Stimulated activated CD4-positive, alpha-beta T cell treated with anti-CD3 and anti-CD28 coated beads, Interleukin-1b, Interleukin-23, amount 100 ng/mL, for 4 hours (primary cell): ENCODE data around the gene ART5.
"Not testable (repeated sequence)": the region's sequence is repeated elsewhere in the genome, so short reads cannot be mapped to it uniquely, and the experiment has no call there.

Experiments
- DNase-seq, 2 donors: peaks; one replicate each; pipeline ENCODE4 v3.0.0-alpha.2; 2020; ENCODE audit warnings: low read depth in 2 of 2

ART5 gene

GRCh38 chr11:3658252-3658651 is 16.5 kb upstream of the ART5 start:
- no peak for DNase-seq

- DNase-seq: not testable (repeated sequence)
Observed at GRCh38 chr11:3657331-3657730, 15.5 kb upstream of the ART5 start.

GRCh38 chr11:3655547-3655946 is 13.8 kb upstream of the ART5 start:
- no peak for DNase-seq

DNA sequence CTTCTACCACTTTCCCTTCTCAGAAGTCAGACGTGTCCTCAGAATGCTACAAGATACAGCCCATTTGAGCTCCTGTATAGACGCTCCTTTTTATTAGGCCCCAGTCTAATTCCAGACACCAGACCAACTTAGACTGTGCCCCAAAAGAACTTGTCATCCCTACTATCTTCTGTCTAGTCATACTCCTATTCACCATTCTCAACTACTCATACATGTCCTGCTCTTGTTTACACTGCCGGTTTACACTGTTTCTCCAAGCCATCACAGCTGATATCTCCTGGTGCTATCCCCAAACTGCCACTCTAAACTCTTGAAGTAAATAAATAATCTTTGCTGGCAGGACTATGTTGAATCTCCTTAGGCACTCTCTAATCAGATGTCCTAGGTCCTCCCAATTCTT is 10.7 kb upstream of the ART5 start:
- DNase-seq: not testable (repeated sequence)

- DNase-seq: not testable (repeated sequence)
Observed at GRCh38 chr11:3649374-3649773, 7.6 kb upstream of the ART5 start.

GRCh38 chr11:3648843-3649242 is 7.1 kb upstream of the ART5 start:
- DNase-seq: not testable (repeated sequence)

DNA sequence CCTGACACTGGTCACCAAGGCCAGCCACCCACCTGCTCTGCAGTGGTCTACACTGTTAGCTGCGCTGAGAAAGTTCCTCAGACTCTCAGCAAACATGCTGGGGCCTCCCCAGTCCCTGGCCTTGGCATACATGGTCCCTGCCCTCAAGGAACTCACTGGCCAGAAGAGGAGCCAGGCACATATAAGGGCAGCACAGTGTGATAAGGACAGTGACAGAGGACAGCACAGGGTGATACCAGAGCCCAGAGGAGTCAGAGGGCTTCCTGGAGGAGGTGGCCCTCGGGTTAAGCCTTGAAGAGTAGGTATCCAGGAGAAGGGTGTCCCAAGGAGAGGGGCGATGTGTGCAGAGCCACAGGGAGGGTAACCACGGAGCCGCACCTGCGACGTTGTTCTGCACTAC is 3.8 kb upstream of the ART5 start:
- DNase-seq: no peak

- DNase-seq: no peak
Observed at GRCh38 chr11:3644817-3645235, 3.0 kb upstream of the ART5 start, which contains the start of gene ART1. ART1 (plus strand) TSS chr11:3645128; CDS start chr11:3659214, 14,086 bp downstream.

GRCh38 chr11:3643102-3643546 is 1.3 kb upstream of the ART5 start:
- DNase-seq: not testable (repeated sequence)

DNA sequence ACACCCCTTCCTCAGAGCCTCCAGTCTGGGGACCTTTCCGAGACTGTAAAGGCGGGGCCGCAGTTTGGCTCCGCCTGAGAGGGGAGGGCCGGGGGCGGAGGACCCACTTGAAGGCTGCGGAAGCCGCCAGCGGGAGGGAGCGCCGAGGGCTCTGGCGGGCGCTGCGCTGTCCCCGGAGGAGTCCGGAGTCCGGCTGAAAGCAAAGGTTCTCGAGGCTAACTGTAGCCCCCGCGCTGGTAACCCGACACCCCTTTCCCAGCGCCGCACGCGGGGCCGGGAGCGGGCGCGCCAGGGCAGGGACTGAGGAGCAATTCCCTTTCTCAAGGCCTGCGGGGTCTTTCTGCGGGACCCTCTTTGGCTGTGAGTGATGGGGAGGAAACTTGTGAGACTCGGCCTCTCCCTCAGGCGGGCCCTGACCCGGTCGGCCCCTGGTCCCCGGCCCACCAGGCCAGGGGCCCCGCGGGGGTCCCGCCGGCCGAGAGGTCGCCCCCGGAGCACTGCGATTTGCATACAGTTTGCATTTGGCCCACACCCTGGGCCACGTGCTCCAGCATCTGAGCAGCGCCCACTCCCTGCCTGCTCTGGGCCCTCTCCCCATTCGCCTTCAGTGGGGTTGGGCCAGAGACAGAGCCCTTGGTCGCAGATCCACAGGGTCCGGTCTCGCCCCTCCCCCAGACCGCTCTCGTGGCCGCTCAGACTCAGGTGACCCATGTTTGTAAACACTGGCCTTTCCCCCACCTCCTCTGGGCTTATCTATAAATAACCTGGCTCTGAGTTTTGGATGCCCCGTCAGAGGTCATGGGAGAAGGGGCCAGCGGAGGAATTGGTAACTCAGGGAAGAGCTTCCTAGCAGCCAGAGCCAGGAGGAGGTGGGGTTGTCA is 519 bp upstream of the ART5 start:
- peak; percentile 52 to 74 for DNase-seq

GRCh38 chr11:3641191-3641590 is 601 bp downstream of the ART5 start:
- DNase-seq: no peak

- no peak for DNase-seq
Observed at GRCh38 chr11:3639841-3640240, 2.0 kb downstream of the ART5 start.

- DNase-seq: no peak
Observed at GRCh38 chr11:3638513-3638912, 3.3 kb downstream of the ART5 start.

DNA sequence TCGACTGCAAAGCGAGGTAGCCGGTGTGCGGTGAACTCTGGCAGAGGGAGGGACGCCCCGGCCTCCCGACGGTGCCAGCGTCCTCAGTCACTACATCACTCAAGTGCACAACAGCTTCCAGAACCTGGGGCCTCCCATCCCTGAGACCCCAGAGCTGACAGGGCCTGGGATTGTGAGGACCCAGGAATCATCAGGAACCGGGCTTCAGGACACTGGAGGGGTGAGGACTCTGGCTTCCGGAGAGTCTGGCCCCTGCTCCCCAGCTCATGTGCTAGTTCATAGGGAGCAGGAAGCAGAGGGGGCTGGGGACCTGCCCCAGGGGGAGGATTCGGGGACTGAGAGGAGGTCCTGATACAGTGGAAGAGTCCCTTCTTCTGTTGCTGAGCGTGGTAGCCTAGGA is 4.6 kb downstream of the ART5 start:
- no peak for DNase-seq

GRCh38 chr11:3635641-3636375 is 6.0 kb downstream of the ART5 start:
- DNase-seq: no peak

GRCh38 chr11:3632070-3632660 is 9.6 kb downstream of the ART5 start:
- DNase-seq: no peak

DNA sequence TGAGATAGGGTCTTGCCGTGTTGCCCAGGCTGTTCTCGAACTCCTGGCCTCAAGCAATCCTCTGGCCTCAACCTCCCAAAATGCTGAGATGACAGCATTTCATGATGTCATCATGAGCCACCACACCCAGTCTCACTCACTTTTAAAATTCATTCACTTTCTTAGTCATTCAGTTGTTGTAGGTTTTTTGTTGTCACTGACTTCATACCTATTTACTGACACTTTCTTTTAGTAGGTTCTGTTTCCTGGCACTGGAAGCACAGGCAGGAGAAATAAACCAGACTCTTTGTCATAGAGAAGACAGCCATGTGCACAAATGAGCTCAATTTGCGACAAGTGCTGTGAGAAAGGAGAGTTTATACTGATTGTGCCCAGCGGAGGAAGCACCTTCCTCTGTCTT is 10.5 kb downstream of the ART5 start:
- DNase-seq: no peak

DNA sequence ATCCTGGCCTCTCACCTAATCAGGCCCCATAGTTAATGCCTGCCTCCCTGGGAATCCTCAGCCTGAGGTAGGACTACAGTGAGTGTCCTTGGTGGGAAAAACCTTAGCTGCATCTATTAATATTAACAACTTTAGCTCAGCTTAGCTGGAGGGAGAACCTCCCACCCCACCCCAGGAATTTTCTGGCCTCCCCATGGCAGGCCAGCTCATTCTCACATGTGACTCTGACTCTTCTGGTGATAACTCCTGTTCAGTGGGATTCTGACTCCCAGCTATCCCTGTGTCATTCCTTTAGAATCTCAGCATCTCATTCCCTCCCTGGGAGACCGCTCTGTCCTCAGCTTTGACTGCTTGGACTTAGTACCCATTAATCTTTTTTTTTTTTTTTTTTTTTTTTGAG is 14.5 kb downstream of the ART5 start:
- no peak for DNase-seq

DNA sequence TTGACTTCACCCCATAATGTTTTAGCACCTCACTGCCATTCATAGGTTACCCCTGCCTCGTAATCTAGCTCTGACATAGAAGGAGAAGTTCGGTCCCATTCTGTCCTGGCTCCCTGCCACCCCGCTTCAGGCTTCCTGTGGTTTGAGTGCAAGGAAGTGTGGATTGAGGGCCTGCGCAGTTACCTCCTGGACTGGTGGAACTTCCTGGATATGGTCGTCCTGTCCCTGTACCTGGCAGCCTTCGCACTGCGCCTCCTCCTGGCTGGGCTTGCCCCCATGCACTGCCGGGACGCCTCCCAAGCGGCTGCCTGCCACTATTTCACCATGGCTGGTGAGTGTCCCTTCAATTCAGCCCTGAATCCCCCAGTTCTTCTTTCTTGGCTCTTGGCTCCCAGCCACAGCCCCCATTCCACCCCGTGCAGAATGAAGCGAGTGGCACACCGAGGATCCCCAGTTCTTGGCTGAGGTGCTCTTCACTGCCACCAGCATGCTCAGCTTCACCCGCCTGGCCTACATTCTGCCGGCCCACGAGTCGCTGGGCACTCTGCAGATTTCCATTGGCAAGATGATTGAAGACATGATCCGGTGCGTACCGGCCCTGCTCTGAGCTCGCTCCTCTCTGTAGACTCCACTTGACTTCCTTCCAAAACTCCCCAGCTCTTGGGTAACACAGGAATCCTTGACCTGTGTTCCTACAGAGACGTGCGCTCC is 15.4 kb downstream of the ART5 start:
- no peak for DNase-seq

GRCh38 chr11:3623767-3624458 is 17.9 kb downstream of the ART5 start:
- no peak for DNase-seq

DNA sequence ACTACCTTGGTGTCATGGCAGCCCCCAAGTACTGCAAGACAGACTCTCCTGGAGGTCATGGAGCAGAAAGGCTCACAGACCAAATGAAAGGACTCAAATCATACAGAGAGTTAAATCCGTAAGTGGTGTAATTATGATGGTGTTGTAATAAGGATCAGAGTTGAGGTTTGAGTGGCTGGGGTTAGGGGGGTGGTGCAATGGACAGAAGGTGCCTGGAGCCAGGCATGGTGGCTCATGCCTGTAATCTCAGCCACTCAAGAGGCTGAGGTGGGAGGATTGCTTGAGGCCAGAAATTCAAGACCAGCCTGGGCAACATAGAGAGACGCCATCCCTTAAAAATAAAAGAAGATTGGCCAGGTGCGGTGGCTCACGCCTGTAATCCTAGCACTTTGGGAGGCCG is 18.7 kb downstream of the ART5 start:
- DNase-seq: no peak
